Chondrocyte (in vitro differentiated cells): ENCODE results near the gene CREB3L2. TPM values are rescaled to one million over a fixed set of nuclear protein-coding genes. Genes with fewer than 3 reads are reported as not detected.
A peak's percentile ranks its signal among the peaks of the same experiment; 100 is the strongest.

ENCODE experiments used
- DNase-seq: peaks from one replicate; pipeline ENCODE4 v3.0.0; 2021; ENCODE audit warnings: mixed read lengths, low spot score
- H3K27ac Mint-ChIP-seq: one replicate; pipeline ENCODE4 v1.8.0; 2021; ENCODE audit warnings: mild to moderate bottlenecking, moderate library complexity, mixed read lengths; ENCODE audit not compliant: unreplicated experiment
- H3K27me3 Mint-ChIP-seq: 2 replicates; pipeline ENCODE4 v1.8.0; 2021; ENCODE audit warnings: low read depth, mixed read lengths
- H3K36me3 Mint-ChIP-seq: 2 replicates; pipeline ENCODE4 v1.8.0; 2021; ENCODE audit warnings: low read depth, mixed read lengths
- H3K4me1 Mint-ChIP-seq: 2 replicates; pipeline ENCODE4 v1.8.0; 2021; ENCODE audit warnings: low read depth, mild to moderate bottlenecking, mixed read lengths
- H3K4me3 Mint-ChIP-seq: one replicate; pipeline ENCODE4 v1.8.0; 2021; ENCODE audit warnings: mild to moderate bottlenecking, moderate library complexity, mixed read lengths; ENCODE audit not compliant: unreplicated experiment
- H3K9me3 Mint-ChIP-seq: 2 replicates; pipeline ENCODE4 v1.8.0; 2021; ENCODE audit warnings: low read depth, mixed read lengths
- CTCF ChIP-seq: fragments of 200-600 bp; sonication (generic); IDR thresholded peaks from 2 replicates; pipeline ENCODE4 v1.5.0; 2021; ENCODE audit warnings: antibody characterized with exemption, mild to moderate bottlenecking, moderate library complexity
- total RNA-seq: library from RNA; stranded (reverse); gene quantifications from 3 replicates; pipeline ENCODE4 v1.2.1, GENCODE V29; 2021

The CREB3L2 gene
- total RNA-seq, 1 donor from 2014 or later, result 217 TPM

GRCh38 chr7:137895301-137896221 is 106.3 kb downstream of the CREB3L2 start:
- H3K9me3 Mint-ChIP-seq, result no peaks in the 10 kb centered on the region
- H3K27me3 Mint-ChIP-seq, result no peaks in the 10 kb centered on the region
- no peak for TF ChIP-seq CTCF
- no peak for DNase-seq
- H3K4me1 Mint-ChIP-seq, result peaks cover 52% of the 10 kb centered on the region
- peaks cover 61% of the 10 kb centered on the region for H3K36me3 Mint-ChIP-seq
- peak overlapping the region; percentile 19 for H3K4me3 Mint-ChIP-seq
- peak overlapping the region; percentile 59 for H3K27ac Mint-ChIP-seq

GRCh38 chr7:137893143-137893742 is 108.6 kb downstream of the CREB3L2 start:
- peaks cover 55% of the 10 kb centered on the region for H3K36me3 Mint-ChIP-seq
- DNase-seq, result no peak
- no peaks in the 10 kb centered on the region for H3K27me3 Mint-ChIP-seq
- peaks cover 52% of the 10 kb centered on the region for H3K4me1 Mint-ChIP-seq
- H3K4me3 Mint-ChIP-seq, result no peak overlapping the region
- no peaks in the 10 kb centered on the region for H3K9me3 Mint-ChIP-seq
- peak overlapping the region; percentile 70 for H3K27ac Mint-ChIP-seq
- no peak for TF ChIP-seq CTCF

- H3K36me3 Mint-ChIP-seq, result peaks cover 47% of the 10 kb centered on the region
- DNase-seq, result no peak
- H3K4me3 Mint-ChIP-seq, result no peak overlapping the region
- peaks cover 64% of the 10 kb centered on the region for H3K4me1 Mint-ChIP-seq
- no peaks in the 10 kb centered on the region for H3K27me3 Mint-ChIP-seq
- peak overlapping the region; percentile 82 for H3K27ac Mint-ChIP-seq
- TF ChIP-seq CTCF, result no peak
- no peaks in the 10 kb centered on the region for H3K9me3 Mint-ChIP-seq
Observed at GRCh38 chr7:137891016-137891655, 110.8 kb downstream of the CREB3L2 start.

- no peaks in the 10 kb centered on the region for H3K27me3 Mint-ChIP-seq
- no peaks in the 10 kb centered on the region for H3K9me3 Mint-ChIP-seq
- peaks cover 44% of the 10 kb centered on the region for H3K36me3 Mint-ChIP-seq
- H3K4me3 Mint-ChIP-seq, result no peak overlapping the region
- H3K4me1 Mint-ChIP-seq, result peaks cover 66% of the 10 kb centered on the region
- H3K27ac Mint-ChIP-seq, result peak overlapping the region; percentile 82
- TF ChIP-seq CTCF, result no peak
- DNase-seq, result no peak
Observed at GRCh38 chr7:137890449-137890921, 111.4 kb downstream of the CREB3L2 start.

DNA sequence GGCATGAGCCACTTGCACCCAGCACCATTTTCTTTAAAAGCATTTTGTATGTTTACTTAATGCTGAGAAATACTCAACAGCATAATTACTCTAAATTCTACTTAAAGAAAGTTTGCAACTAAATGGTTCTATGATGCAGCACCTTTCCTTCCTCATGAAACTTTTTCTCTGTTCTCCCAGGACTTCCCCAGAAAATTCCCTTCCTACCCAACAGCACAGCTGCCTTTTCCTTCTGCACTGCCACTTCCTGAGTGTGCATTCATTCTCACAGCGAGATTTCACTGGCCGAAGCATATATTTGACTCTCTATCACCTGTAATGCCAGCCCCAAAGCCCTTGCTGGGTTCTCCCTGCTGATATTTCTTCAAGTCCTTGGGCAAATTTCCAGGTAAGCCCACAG is 113.6 kb downstream of the CREB3L2 start:
- Mint-ChIP-seq H3K9me3 (no peaks in the 10 kb centered on the region), H3K27me3 (no peaks in the 10 kb centered on the region), H3K4me1 (peaks cover 68% of the 10 kb centered on the region), H3K4me3 (no peak overlapping the region), H3K27ac (peak overlapping the region; percentile 14), H3K36me3 (peaks cover 40% of the 10 kb centered on the region)
- DNase-seq, result no peak
- TF ChIP-seq CTCF, result no peak
